Renal cortex interstitium (tissue), 11 donors: ENCODE results near the gene FAM200B. TPM values are rescaled to one million over a fixed set of nuclear protein-coding genes. Genes with fewer than 3 reads are reported as not detected.
A peak's percentile ranks its signal among the peaks of the same experiment; 100 is the strongest.
"Not testable (repeated sequence)": the region's sequence is repeated elsewhere in the genome, so short reads cannot be mapped to it uniquely, and the experiment has no call there.

Experiments used
- DNase-seq, 11 donors: peaks; one replicate each; pipeline ENCODE4 v3.0.0-alpha.2; 2013; ENCODE audit warnings: low read depth in 9 of 11, low spot score in 4 of 11; ENCODE audit errors: extremely low read depth in 1 of 11
- polyA plus RNA-seq, 3 donors: library from polyadenylated mRNA; unstranded; fragments of 120-200 nt; gene quantifications; one replicate each; pipeline ENCODE4 v1.2.1, GENCODE V29; 2013; ENCODE audit not compliant: insufficient read length in 3 of 3

FAM200B gene
- polyA plus RNA-seq, 3 donors = 70.1 to 78.9 (median 72.7) TPM

GRCh38 chr4:15717086-15717485 is 35.5 kb downstream of the FAM200B start:
- no peak for DNase-seq

GRCh38 chr4:15717657-15718416 is 36.2 kb downstream of the FAM200B start:
- DNase-seq = no peak

DNA sequence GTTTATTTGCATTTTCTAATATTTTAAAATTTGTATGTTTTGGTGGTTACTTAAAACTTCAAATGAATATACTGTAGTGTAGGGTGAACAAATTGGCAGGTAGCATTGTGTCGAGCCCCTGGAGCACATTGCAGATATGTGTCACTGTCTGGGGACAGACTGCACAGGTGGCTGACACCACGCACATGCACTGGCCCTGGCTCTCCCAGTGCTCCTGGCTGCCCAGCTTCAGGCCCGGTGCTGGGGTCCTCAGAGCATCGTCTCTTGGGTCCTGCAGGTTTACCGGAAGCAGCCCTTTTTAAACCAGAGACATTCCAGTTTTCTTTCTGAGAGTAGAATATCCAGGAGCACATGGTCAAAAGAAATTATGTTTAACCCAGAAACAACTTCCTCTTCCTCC is 36.8 kb downstream of the FAM200B start:
- DNase-seq = no peak

GRCh38 chr4:15718959-15719358 is 37.3 kb downstream of the FAM200B start:
- no peak for DNase-seq

DNA sequence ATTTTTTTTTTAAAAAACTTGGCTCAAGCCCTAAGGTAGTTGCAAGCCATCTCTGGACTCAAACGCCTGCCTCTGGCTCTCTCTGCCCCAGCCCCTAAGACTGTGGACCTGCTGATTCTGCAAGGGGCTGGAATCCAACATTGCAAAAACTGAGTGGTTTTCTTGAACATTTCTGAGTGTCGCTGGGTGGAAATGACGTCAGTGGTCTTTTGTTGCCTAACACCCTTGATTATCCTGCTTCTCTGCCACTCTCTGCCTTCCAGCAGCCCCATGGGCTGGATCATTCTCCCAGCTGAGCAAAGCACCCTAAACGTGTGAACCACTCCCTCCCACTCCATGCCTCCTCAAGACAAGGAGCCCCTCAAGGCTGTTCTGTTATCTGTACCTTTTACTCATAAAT is 37.9 kb downstream of the FAM200B start:
- DNase-seq = no peak

- no peak for DNase-seq
Measured at GRCh38 chr4:15720851-15721250, 39.2 kb downstream of the FAM200B start.

DNA sequence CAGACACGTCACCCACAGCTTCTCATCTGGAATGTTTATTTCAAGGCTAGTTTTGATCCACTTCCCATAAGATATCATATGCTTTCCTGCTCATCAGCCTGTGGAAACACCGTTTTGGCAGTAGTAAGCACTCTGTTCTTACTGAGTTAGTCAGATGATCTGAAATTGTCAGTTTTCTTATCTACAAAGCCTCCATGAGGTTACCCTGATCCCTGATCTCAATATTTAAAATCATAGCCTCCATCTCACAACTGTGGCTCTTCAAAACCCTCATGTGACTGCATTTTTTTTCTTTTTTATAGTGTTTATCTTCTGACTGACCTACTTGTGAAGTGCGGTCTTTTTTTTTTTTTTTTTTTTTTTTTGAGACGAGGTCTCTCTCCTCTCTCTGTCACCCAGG is 44.0 kb downstream of the FAM200B start:
- no peak for DNase-seq

DNA sequence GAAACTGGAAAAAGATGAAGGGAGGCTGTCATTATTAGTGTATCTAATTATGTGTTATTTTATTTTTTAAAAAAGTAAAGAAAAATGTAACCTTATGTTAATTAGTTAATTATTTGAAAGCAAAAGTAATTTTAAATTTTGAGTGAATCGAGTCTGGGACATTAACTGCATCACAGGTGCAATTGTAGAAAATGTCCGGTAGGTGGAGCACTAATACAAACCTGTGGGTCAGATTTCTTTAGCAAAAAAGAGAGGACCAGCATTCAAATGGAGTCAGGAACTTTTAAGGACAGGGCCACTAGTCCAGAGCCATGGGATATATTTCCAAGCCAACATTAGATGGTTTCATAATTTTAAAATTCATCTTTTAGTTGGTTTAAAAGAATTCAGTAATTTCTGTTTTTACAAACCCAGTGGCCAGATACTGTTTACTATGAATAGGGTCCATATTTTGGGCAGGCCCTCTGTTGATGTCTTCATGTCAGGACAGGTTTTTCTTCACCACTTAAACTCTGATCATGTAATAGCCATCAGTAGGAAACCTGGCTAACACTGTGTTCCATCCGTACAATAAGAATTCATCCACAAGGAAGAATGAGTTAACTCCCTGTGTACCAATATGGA is 48.4 kb downstream of the FAM200B start:
- DNase-seq = peak in 1 of 11 donors; percentile 10

GRCh38 chr4:15733061-15733460 is 51.4 kb downstream of the FAM200B start:
- DNase-seq = not testable (repeated sequence)

DNA sequence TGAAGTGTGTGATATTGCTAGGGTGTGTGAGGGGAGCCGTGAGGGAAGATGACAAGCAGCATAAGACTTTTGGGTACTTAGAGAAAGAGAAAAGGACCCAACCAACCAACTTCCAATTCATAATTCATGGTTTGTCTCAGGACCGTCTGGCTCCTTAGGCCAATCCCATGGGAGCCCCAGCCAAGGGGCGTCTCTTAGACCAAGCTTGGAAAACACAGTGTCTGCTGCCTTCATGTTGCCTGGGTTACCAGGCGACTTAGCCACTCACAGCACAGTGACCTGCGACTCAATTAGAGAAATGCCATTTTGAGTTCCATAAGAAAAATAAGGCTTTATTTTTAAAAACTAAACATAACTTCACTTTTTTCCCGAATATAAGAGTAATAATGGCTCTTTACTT is 53.9 kb downstream of the FAM200B start:
- DNase-seq = no peak

GRCh38 chr4:15736514-15737050 is 55.0 kb downstream of the FAM200B start:
- no peak for DNase-seq

- no peak for DNase-seq
Measured at GRCh38 chr4:15737255-15737654, 55.6 kb downstream of the FAM200B start.

- DNase-seq = no peak
Measured at GRCh38 chr4:15738877-15739276, 57.2 kb downstream of the FAM200B start.

Other genes with a start within 250 kb of the FAM200B start
- gene CC2D2A, start 211.9 kb upstream of the FAM200B start, polyA plus RNA-seq = 10 to 100 TPM; 51.4 to 64.4 (median 56.8) TPM
- gene FBXL5, start 26.5 kb upstream of the FAM200B start, polyA plus RNA-seq = 100 to 1,000 TPM; 112 to 142 (median 120) TPM
- gene BST1, start 21.2 kb downstream of the FAM200B start, polyA plus RNA-seq = 10 to 100 TPM; 14.4 to 16.7 (median 15.2) TPM
- 1 to 10 TPM in 1 of 3 donors, under 1 TPM in 2; 0.82 to 1.2 (median 0.92) TPM for gene CD38, start 96.5 kb downstream of the FAM200B start, polyA plus RNA-seq